ENCODE results near the gene MED27. TPM values are rescaled to one million over a fixed set of nuclear protein-coding genes. Genes with fewer than 3 reads are reported as not detected.

Gene MED27
- total RNA-seq, 4 donors from 2014 or later, result 8.2 to 18.9 (median 11.8) TPM

DNA sequence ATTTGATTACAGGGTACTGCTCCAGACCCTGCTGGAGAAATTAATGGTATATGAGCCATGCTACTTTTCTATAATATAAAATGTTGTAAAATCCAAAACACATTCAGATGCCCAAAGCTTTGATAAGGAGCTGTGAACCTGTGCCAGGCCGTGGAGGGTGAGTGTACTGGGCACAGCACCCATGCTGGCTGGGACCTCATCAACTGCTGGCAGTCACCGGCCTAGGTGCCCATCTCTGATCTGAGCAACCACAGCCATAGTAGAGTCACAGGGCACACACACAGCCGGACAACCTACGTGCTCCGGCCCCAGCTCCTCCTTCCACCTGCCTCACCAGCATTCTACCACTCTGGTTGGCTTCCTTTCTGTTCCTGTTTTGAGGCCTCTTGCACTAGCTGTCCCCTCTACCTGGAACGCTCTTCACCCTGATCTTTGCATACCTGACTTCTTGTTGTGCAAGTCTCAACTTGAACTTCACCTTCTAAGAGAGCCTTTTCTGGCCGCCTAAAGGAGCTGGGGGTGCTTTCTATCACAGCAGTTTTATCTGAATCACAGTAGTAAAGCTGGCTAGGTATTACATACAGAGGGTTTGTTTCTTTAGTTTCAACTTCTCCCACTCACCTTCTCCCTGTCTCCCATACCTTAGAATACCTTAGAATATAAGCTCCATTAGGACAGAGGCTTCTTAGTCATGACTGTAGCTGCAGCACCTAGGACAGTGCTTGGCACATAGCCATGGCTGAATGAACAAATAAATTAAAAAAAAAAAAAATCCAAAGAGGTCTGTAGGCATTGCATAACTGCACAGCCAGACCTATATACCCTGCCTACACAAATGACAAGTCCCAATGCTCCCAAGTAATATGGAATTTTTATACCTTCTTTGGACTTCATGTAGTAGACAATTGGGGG, 51.7 kb downstream of the MED27 start:
- no peak for TF ChIP-seq EP300 (IDR thresholded peaks at IDR 0.05)
- TF ChIP-seq POLR2A (IDR thresholded peaks at IDR 0.05), result no peak
- TF ChIP-seq, protein P1, sequence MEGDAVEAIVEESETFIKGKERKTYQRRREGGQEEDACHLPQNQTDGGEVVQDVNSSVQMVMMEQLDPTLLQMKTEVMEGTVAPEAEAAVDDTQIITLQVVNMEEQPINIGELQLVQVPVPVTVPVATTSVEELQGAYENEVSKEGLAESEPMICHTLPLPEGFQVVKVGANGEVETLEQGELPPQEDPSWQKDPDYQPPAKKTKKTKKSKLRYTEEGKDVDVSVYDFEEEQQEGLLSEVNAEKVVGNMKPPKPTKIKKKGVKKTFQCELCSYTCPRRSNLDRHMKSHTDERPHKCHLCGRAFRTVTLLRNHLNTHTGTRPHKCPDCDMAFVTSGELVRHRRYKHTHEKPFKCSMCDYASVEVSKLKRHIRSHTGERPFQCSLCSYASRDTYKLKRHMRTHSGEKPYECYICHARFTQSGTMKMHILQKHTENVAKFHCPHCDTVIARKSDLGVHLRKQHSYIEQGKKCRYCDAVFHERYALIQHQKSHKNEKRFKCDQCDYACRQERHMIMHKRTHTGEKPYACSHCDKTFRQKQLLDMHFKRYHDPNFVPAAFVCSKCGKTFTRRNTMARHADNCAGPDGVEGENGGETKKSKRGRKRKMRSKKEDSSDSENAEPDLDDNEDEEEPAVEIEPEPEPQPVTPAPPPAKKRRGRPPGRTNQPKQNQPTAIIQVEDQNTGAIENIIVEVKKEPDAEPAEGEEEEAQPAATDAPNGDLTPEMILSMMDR (IDR thresholded peaks at IDR 0.05), result no peak
- WGBS, 2 donors, result 93 to 98% methylated on average over 7 of the region's 7 CpGs
- Histone ChIP-seq H3K9me3 (no peaks in the 10 kb centered on the region), H3K27ac (no peak overlapping the region), H3K36me3 (no peaks in the 10 kb centered on the region), H3K27me3 (no peaks in the 10 kb centered on the region), H3K4me1 (peaks cover 0 to 4% (median 0%) of the 10 kb centered on the region in 4 donors), H3K4me3 (no peak overlapping the region)
- DNase-seq (ENCODE audit: low spot score in 2 of 2), result no peak

DNA sequence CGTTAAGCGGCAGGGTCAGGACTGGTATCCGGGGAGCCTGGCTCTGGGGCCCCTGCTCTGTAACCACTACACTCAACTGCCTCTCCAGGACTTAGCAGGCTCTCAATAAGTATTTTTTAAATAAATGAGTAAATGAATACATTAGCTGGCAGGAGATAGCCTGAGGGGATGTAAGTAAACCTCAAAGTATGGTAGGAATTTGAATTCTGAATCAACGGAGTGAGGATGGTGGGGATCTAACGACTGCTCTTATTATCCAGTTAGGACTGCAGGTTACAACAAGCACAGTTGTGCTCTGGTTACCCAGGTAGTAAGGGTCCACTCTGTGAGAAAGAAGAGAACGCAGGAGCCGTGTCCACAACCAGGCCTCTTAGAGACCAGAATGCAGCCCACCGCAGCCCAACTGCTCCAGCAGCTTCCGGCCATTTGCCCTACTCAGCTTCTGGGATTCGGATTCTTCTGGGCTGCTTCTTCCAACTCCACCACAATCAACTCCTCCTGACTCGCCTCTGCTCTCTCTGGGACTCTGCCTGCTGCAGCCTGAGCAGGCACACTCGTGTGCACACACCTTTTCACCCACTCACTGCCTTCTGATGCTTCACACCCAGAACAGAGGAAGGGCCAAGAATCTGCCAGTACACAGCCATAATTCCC, 52.6 kb downstream of the MED27 start:
- no peaks in the 10 kb centered on the region for H3K27me3 ChIP-seq
- DNase-seq (ENCODE audit: low spot score in 2 of 2), result no peak
- H3K9me3 ChIP-seq, result no peaks in the 10 kb centered on the region
- H3K4me3 ChIP-seq, result no peak overlapping the region
- no peaks in the 10 kb centered on the region for H3K36me3 ChIP-seq
- no peak for TF ChIP-seq POLR2A (IDR thresholded peaks at IDR 0.05)
- TF ChIP-seq, protein P1 (IDR thresholded peaks at IDR 0.05), result no peak
- TF ChIP-seq EP300 (IDR thresholded peaks at IDR 0.05), result no peak
- H3K27ac ChIP-seq, result no peak overlapping the region
- H3K4me1 ChIP-seq, result peaks cover 0 to 4% (median 0%) of the 10 kb centered on the region in 4 donors
- WGBS, 2 donors, result 77 to 86% methylated on average over 12 of the region's 12 CpGs

DNA sequence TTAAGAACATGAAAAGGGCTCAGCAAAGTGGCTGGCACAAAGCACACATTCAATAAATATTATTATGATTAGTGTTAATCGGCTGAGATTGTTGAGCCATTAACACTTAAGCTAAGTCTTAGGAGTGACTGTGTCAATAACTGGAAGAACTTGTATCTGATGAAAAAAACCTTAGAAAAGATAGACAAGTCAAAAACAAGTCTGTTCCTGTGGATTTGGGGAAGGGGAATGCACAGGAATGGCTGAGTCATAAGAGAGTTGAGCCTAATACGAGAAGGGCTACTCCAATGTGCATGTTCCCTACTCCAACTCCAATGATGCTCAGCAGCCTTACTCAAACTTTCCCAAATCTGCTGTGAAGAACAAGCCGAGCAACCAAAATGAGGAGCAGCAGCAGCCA, 53.9 kb downstream of the MED27 start:
- Histone ChIP-seq H3K9me3 (no peaks in the 10 kb centered on the region), H3K36me3 (no peaks in the 10 kb centered on the region), H3K4me1 (peaks cover 0 to 5% (median 0%) of the 10 kb centered on the region in 4 donors), H3K27me3 (no peaks in the 10 kb centered on the region), H3K27ac (no peak overlapping the region), H3K4me3 (no peak overlapping the region)
- DNase-seq (ENCODE audit: low spot score in 2 of 2), result no peak
- WGBS, 2 donors, result 91 to 94% methylated on average over 3 of the region's 3 CpGs
- no peak for TF ChIP-seq EP300 (IDR thresholded peaks at IDR 0.05)
- TF ChIP-seq, protein P1 (IDR thresholded peaks at IDR 0.05), result no peak

DNA sequence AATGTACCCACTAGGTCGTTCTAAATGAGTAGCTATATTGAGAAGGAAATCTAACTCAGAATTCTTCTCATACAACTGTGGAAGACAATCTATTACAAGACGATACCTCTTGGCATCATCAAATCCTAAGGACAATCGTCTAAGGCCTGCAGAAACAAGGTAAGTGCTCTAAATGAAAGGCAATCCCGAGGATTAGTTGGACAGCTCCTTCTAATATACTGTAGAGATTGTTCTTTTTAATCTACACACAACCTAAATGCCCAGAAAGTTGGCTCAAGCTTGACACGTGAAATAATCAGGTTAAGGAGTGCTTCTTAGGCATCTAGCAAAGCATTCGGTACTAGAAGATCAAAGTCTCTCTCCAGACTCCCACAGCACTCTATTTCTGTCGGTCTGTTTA, 55.1 kb downstream of the MED27 start:
- H3K36me3 ChIP-seq, result no peaks in the 10 kb centered on the region
- no peaks in the 10 kb centered on the region for H3K9me3 ChIP-seq
- TF ChIP-seq, protein P1 (IDR thresholded peaks at IDR 0.05), result no peak
- TF ChIP-seq POLR2A (IDR thresholded peaks at IDR 0.05) (no peak), EP300 (IDR thresholded peaks at IDR 0.05) (no peak)
- H3K27ac ChIP-seq, result no peak overlapping the region
- WGBS, 2 donors, result 86 to 87% methylated on average over 7 of the region's 7 CpGs
- H3K4me3 ChIP-seq, result no peak overlapping the region
- H3K4me1 ChIP-seq, result peaks cover 0 to 13% (median 0%) of the 10 kb centered on the region in 4 donors
- no peak for DNase-seq (ENCODE audit: low spot score in 2 of 2)
- no peaks in the 10 kb centered on the region for H3K27me3 ChIP-seq
